Activated naive CD4-positive, alpha-beta T cell treated with anti-CD3 and anti-CD28 coated beads, Interleukin-2, amount 50 U/mL, for 24 hours (primary cell): ENCODE data around the gene TIMM8A.
"Not testable (repeated sequence)": the region's sequence is repeated elsewhere in the genome, so short reads cannot be mapped to it uniquely, and the experiment has no call there.

ENCODE experiments used
- H3K27ac Mint-ChIP-seq: one replicate; pipeline ENCODE4 v1.8.0; 2021; ENCODE audit warnings: mild to moderate bottlenecking, mixed read lengths
- H3K27me3 Mint-ChIP-seq: one replicate; pipeline ENCODE4 v1.8.0; 2021; ENCODE audit warnings: mixed read lengths
- H3K36me3 Mint-ChIP-seq: one replicate; pipeline ENCODE4 v1.8.0; 2021; ENCODE audit warnings: mixed read lengths
- H3K4me1 Mint-ChIP-seq: one replicate; pipeline ENCODE4 v1.8.0; 2021; ENCODE audit warnings: mixed read lengths
- H3K4me3 Mint-ChIP-seq: one replicate; pipeline ENCODE4 v1.8.0; 2021; ENCODE audit warnings: mild to moderate bottlenecking, mixed read lengths
- H3K9me3 Mint-ChIP-seq: one replicate; pipeline ENCODE4 v1.8.0; 2021; ENCODE audit warnings: mixed read lengths

TIMM8A gene

GRCh38 chrX:101369687-101370086 lies 21.1 kb upstream of the TIMM8A start:
- H3K4me3 Mint-ChIP-seq, result no peak overlapping the region
- peaks cover 2% of the 10 kb centered on the region for H3K27me3 Mint-ChIP-seq
- no peak overlapping the region for H3K27ac Mint-ChIP-seq
- H3K9me3 Mint-ChIP-seq, result no peaks in the 10 kb centered on the region
- H3K4me1 Mint-ChIP-seq, result no peaks in the 10 kb centered on the region
- H3K36me3 Mint-ChIP-seq, result no peaks in the 10 kb centered on the region

GRCh38 chrX:101368800-101369199 lies 20.3 kb upstream of the TIMM8A start:
- no peaks in the 10 kb centered on the region for H3K9me3 Mint-ChIP-seq
- no peaks in the 10 kb centered on the region for H3K4me1 Mint-ChIP-seq
- peaks cover 2% of the 10 kb centered on the region for H3K27me3 Mint-ChIP-seq
- H3K27ac Mint-ChIP-seq, result no peak overlapping the region
- H3K36me3 Mint-ChIP-seq, result no peaks in the 10 kb centered on the region
- H3K4me3 Mint-ChIP-seq, result no peak overlapping the region

DNA sequence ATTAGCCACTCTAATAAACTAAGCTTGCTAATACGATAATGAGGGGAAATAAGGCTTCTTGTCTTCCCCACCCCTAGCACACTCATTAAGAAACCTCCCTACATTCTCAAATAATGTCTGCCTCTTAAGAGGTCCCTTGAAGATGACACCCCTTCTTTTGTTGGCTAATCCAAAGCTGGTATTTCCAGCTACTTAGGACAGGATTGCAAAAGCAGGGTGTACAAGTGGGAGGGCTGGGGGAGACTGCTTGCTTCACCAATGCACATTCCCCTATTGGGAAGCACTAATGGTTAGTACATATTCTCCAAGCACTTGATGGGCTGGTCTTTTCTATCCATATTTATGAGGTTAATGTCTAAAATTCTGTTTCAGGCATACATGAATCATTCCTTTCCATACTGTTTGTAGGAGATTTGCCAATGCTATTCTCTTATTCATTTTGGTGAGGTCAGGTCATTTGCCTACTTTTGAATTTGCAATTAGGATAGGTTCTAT lies 16.8 kb upstream of the TIMM8A start:
- Mint-ChIP-seq H3K4me3 (no peak overlapping the region), H3K4me1 (no peaks in the 10 kb centered on the region), H3K9me3 (no peaks in the 10 kb centered on the region), H3K27me3 (peaks cover 2% of the 10 kb centered on the region), H3K36me3 (no peaks in the 10 kb centered on the region), H3K27ac (no peak overlapping the region)

GRCh38 chrX:101362757-101363156 lies 14.2 kb upstream of the TIMM8A start:
- H3K4me1 Mint-ChIP-seq, result no peaks in the 10 kb centered on the region
- no peaks in the 10 kb centered on the region for H3K27me3 Mint-ChIP-seq
- H3K27ac Mint-ChIP-seq, result no peak overlapping the region
- H3K4me3 Mint-ChIP-seq, result no peak overlapping the region
- no peaks in the 10 kb centered on the region for H3K9me3 Mint-ChIP-seq
- no peaks in the 10 kb centered on the region for H3K36me3 Mint-ChIP-seq

- Mint-ChIP-seq H3K27me3 (no peaks in the 10 kb centered on the region), H3K4me3 (no peak overlapping the region), H3K4me1 (no peaks in the 10 kb centered on the region), H3K36me3 (no peaks in the 10 kb centered on the region), H3K9me3 (no peaks in the 10 kb centered on the region), H3K27ac (no peak overlapping the region)
Observed at GRCh38 chrX:101362116-101362515, 13.6 kb upstream of the TIMM8A start.

- Mint-ChIP-seq H3K4me3 (no peak overlapping the region), H3K4me1 (no peaks in the 10 kb centered on the region), H3K9me3 (no peaks in the 10 kb centered on the region), H3K27ac (no peak overlapping the region), H3K36me3 (no peaks in the 10 kb centered on the region), H3K27me3 (no peaks in the 10 kb centered on the region)
Observed at GRCh38 chrX:101360390-101360789, 11.8 kb upstream of the TIMM8A start.

DNA sequence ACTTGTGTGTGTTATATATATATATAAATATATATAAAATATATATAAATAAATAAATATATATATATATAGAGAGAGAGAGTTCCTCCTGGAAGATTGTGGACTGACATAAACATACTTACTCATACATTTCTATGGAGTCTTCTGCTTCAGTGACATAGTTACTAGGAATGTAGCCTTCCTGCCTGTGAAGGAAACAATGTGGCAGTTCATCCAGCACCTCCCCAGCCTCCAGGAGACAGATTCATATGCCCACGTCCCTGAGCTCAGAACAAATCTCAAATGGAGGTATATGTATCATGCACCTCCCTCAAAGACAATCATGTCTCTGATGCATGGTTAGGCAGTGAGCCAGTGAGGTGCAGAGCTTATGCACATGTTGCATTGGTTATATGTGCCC lies 11.4 kb upstream of the TIMM8A start:
- Mint-ChIP-seq H3K36me3 (no peaks in the 10 kb centered on the region), H3K27me3 (no peaks in the 10 kb centered on the region), H3K4me1 (no peaks in the 10 kb centered on the region), H3K27ac (no peak overlapping the region), H3K9me3 (no peaks in the 10 kb centered on the region), H3K4me3 (no peak overlapping the region)

- no peaks in the 10 kb centered on the region for H3K27me3 Mint-ChIP-seq
- H3K36me3 Mint-ChIP-seq, result no peaks in the 10 kb centered on the region
- no peaks in the 10 kb centered on the region for H3K9me3 Mint-ChIP-seq
- H3K27ac Mint-ChIP-seq, result no peak overlapping the region
- H3K4me1 Mint-ChIP-seq, result no peaks in the 10 kb centered on the region
- H3K4me3 Mint-ChIP-seq, result no peak overlapping the region
Observed at GRCh38 chrX:101357166-101357795, 8.7 kb upstream of the TIMM8A start.

GRCh38 chrX:101349193-101349562 lies 636 bp upstream of the TIMM8A start:
- H3K9me3 Mint-ChIP-seq, result no peaks in the 10 kb centered on the region
- peaks cover 16% of the 10 kb centered on the region for H3K4me1 Mint-ChIP-seq

GRCh38 chrX:101347859-101348451 lies 587 bp downstream of the TIMM8A start:
- H3K4me3 Mint-ChIP-seq, result peak overlapping the region; percentile 92
- peak overlapping the region; percentile 84 for H3K27ac Mint-ChIP-seq
- H3K9me3 Mint-ChIP-seq, result no peaks in the 10 kb centered on the region
- H3K27me3 Mint-ChIP-seq, result no peaks in the 10 kb centered on the region
- H3K4me1 Mint-ChIP-seq, result peaks cover 16% of the 10 kb centered on the region
- peaks cover 3% of the 10 kb centered on the region for H3K36me3 Mint-ChIP-seq

More at GRCh38 chrX:101349193-101349562, 636 bp upstream of the TIMM8A start:
- Mint-ChIP-seq H3K27me3 (no peaks in the 10 kb centered on the region), H3K36me3 (peaks cover 1% of the 10 kb centered on the region), H3K4me3 (peak overlapping the region; percentile 92), H3K27ac (peak overlapping the region; percentile 84)

DNA sequence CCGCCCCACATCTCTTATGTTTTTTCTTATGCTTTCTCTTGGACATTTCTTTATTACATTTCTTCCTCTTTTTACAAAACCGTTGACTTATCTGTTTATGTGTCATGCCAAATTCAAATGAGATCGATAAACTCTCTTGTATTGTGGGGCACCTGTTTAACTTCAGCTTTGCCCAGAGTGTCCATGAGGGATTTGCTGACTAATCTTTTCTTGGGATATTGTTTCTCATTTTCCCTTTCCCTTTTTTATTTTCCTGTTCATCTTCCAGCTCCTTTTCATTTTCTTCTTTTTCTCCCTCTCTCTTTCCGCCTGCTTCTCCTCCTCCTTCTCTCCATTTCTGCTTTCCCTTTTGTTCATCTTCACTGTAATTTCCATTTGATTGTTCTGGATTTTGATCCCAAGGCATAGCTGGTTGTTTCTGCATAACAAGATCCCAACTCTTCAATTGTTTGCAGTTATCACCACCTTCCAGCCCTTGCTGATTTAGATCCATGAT lies 10.7 kb downstream of the TIMM8A start:
- H3K27ac Mint-ChIP-seq, result no peak overlapping the region
- H3K27me3 Mint-ChIP-seq, result no peaks in the 10 kb centered on the region
- no peak overlapping the region for H3K4me3 Mint-ChIP-seq
- no peaks in the 10 kb centered on the region for H3K4me1 Mint-ChIP-seq
- H3K36me3 Mint-ChIP-seq, result peaks cover 3% of the 10 kb centered on the region
- H3K9me3 Mint-ChIP-seq, result no peaks in the 10 kb centered on the region

- H3K4me3 Mint-ChIP-seq, H3K27ac Mint-ChIP-seq, H3K27me3 Mint-ChIP-seq, H3K36me3 Mint-ChIP-seq, H3K4me1 Mint-ChIP-seq, H3K9me3 Mint-ChIP-seq: not testable (repeated sequence)
Observed at GRCh38 chrX:101334310-101334709, 14.2 kb downstream of the TIMM8A start.

- not testable (repeated sequence) for H3K4me3 Mint-ChIP-seq
Observed at GRCh38 chrX:101326600-101326999, 21.9 kb downstream of the TIMM8A start.

DNA sequence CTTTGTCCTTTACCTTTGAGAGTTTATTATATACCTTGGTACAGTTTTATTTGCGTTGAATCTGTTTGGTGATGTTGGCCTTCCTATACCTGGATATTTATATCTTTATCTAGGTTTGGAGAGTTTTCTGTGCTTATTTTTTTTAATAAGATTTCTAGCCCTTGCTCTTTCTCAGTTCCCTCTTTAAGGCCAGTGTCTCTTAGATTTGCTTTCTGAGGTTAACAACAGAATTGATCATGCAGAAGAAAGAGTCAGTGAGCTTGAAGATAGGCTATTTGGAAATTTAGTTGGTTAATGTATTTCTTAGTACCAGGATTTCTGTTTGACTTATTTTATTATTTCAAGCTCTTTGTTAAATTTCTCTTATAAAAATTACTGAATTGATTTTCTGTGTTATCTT lies 44.8 kb downstream of the TIMM8A start:
- no peaks in the 10 kb centered on the region for H3K36me3 Mint-ChIP-seq
- H3K4me3 Mint-ChIP-seq, result no peak overlapping the region
- no peaks in the 10 kb centered on the region for H3K4me1 Mint-ChIP-seq
- H3K9me3 Mint-ChIP-seq, result no peaks in the 10 kb centered on the region
- no peaks in the 10 kb centered on the region for H3K27me3 Mint-ChIP-seq
- H3K27ac Mint-ChIP-seq, result no peak overlapping the region

More at GRCh38 chrX:101326600-101326999, 21.9 kb downstream of the TIMM8A start:
- H3K27me3 Mint-ChIP-seq, H3K9me3 Mint-ChIP-seq, H3K36me3 Mint-ChIP-seq, H3K27ac Mint-ChIP-seq, H3K4me1 Mint-ChIP-seq: not testable (repeated sequence)
